WTC11 (cell line): ENCODE measurements around the gene INPP4B. TPM values are rescaled to one million over a fixed set of nuclear protein-coding genes. Genes with fewer than 3 reads are reported as not detected.

Experiments
- ATAC-seq: fragments of 200-7000 bp; cut with Tn5 transposase; 2 replicates; pipeline ENCODE4 v1.10.0; 2021; ENCODE audit warnings: mild to moderate bottlenecking, moderate library complexity
- CTCF ChIA-PET: fragments of 300-600 bp; sonication (Branson Sonifier 250); formaldehyde crosslinking; loops from one replicate; lab custom pipeline; 2021; ENCODE audit warnings: antibody characterized with exemption; lab: Charles Lee
- POLR2A ChIA-PET: fragments of 350-600 bp; sonication (Branson Sonifier 250); formaldehyde crosslinking; loops from one replicate; lab custom pipeline; 2021; ENCODE audit warnings: antibody characterized with exemption; lab: Charles Lee
- DNase-seq: peaks from one replicate; pipeline ENCODE4 v3.0.0; 2021; ENCODE audit warnings: low spot score
- H3K27ac Mint-ChIP-seq: 2 replicates; pipeline ENCODE4 v1.8.0; 2021; ENCODE audit warnings: mixed read lengths
- H3K27me3 Mint-ChIP-seq: 2 replicates; pipeline ENCODE4 v1.8.0; 2021; ENCODE audit warnings: low read depth, mild to moderate bottlenecking, moderate library complexity, mixed read lengths
- H3K36me3 Mint-ChIP-seq: 2 replicates; pipeline ENCODE4 v1.8.0; 2021; ENCODE audit warnings: mixed read lengths
- H3K4me1 Mint-ChIP-seq: 2 replicates; pipeline ENCODE4 v1.8.0; 2022; ENCODE audit warnings: mixed read lengths
- H3K4me3 Mint-ChIP-seq: 2 replicates; pipeline ENCODE4 v1.8.0; 2021; ENCODE audit warnings: mild to moderate bottlenecking, moderate library complexity, mixed read lengths
- H3K9me3 Mint-ChIP-seq: 2 replicates; pipeline ENCODE4 v1.8.0; 2021; ENCODE audit warnings: mixed read lengths
- ATF2 ChIP-seq: sonication (generic); formaldehyde crosslinking; IDR thresholded peaks from 2 replicates; pipeline ENCODE4 v1.8.1; 2022; ENCODE audit warnings: low read depth, missing genetic modification reagents, borderline replicate concordance
- CBFB ChIP-seq: sonication (generic); formaldehyde crosslinking; IDR thresholded peaks from 2 replicates; pipeline ENCODE4 v1.8.1; 2022; ENCODE audit warnings: mild to moderate bottlenecking, low read depth, missing genetic modification reagents
- CREM ChIP-seq: sonication (generic); formaldehyde crosslinking; IDR thresholded peaks from 2 replicates; pipeline ENCODE4 v1.8.1; 2022; ENCODE audit warnings: mild to moderate bottlenecking, missing genetic modification reagents, moderate library complexity
- CTCF ChIP-seq: fragments of 200-600 bp; IDR thresholded peaks from 2 replicates; pipeline ENCODE4 v1.8.0; 2022; ENCODE audit warnings: antibody characterized with exemption
- FOXK1 ChIP-seq: sonication (generic); formaldehyde crosslinking; IDR thresholded peaks from 2 replicates; pipeline ENCODE4 v1.8.0; 2022; ENCODE audit warnings: mild to moderate bottlenecking, moderate library complexity, missing genetic modification reagents
- FOXP4 ChIP-seq: sonication (generic); formaldehyde crosslinking; IDR thresholded peaks from 2 replicates; pipeline ENCODE4 v1.8.0; 2022; ENCODE audit warnings: mild to moderate bottlenecking, missing genetic modification reagents
- IRF2 ChIP-seq: sonication (generic); formaldehyde crosslinking; IDR thresholded peaks from 2 replicates; pipeline ENCODE4 v1.8.0; 2022; ENCODE audit warnings: low read depth, missing genetic modification reagents, borderline replicate concordance
- NFYB ChIP-seq: sonication (generic); formaldehyde crosslinking; conservative IDR thresholded peaks from 2 replicates; pipeline ENCODE4 v1.8.0; 2022; ENCODE audit warnings: low read depth, missing genetic modification reagents
- NR1H2 ChIP-seq: sonication (generic); formaldehyde crosslinking; IDR thresholded peaks from 2 replicates; pipeline ENCODE4 v1.9.0; 2021; ENCODE audit warnings: mild to moderate bottlenecking, moderate library complexity, missing genetic modification reagents
- NR2C2 ChIP-seq: sonication (generic); formaldehyde crosslinking; IDR thresholded peaks from 2 replicates; pipeline ENCODE4 v1.8.0; 2022; ENCODE audit warnings: mild to moderate bottlenecking, missing genetic modification reagents
- OVOL2 ChIP-seq: fragments of 250-450 bp; sonication (Bioruptor Pico); IDR thresholded peaks from 2 replicates; pipeline ENCODE4 v1.9.0; 2021; ENCODE audit warnings: mild to moderate bottlenecking, borderline replicate concordance
- TEAD4 ChIP-seq: sonication (generic); formaldehyde crosslinking; IDR thresholded peaks from 2 replicates; pipeline ENCODE4 v1.8.0; 2022; ENCODE audit warnings: mild to moderate bottlenecking, missing genetic modification reagents
- ZBTB21 ChIP-seq: sonication (generic); formaldehyde crosslinking; IDR thresholded peaks from 2 replicates; pipeline ENCODE4 v1.8.1; 2023; ENCODE audit warnings: mild to moderate bottlenecking, missing genetic modification reagents, borderline replicate concordance
- ZMAT4 ChIP-seq: fragments of 250-450 bp; sonication (Bioruptor Pico); IDR thresholded peaks from 2 replicates; pipeline ENCODE4 v1.9.0; 2021; ENCODE audit warnings: mild to moderate bottlenecking
- ZNF121 ChIP-seq: sonication (generic); formaldehyde crosslinking; IDR thresholded peaks from 2 replicates; pipeline ENCODE4 v1.8.0; 2023; ENCODE audit warnings: missing genetic modification reagents
- total RNA-seq: library from RNA; stranded (reverse); gene quantifications from 3 replicates; pipeline ENCODE4 v1.2.3, GENCODE V29; 2021
- TF ChIP-seq, protein P1 (sequence below): sonication (generic); formaldehyde crosslinking; IDR thresholded peaks from 2 replicates; pipeline ENCODE4 v1.8.1; 2023; ENCODE audit warnings: mild to moderate bottlenecking, missing genetic modification reagents
- TF ChIP-seq, protein P2 (sequence below): sonication (generic); formaldehyde crosslinking; IDR thresholded peaks from 2 replicates; pipeline ENCODE4 v1.8.0; 2023; ENCODE audit warnings: mild to moderate bottlenecking, missing genetic modification reagents

The INPP4B gene
- total RNA-seq, 1 experiment from 2014 or later: 0.92 TPM

DNA sequence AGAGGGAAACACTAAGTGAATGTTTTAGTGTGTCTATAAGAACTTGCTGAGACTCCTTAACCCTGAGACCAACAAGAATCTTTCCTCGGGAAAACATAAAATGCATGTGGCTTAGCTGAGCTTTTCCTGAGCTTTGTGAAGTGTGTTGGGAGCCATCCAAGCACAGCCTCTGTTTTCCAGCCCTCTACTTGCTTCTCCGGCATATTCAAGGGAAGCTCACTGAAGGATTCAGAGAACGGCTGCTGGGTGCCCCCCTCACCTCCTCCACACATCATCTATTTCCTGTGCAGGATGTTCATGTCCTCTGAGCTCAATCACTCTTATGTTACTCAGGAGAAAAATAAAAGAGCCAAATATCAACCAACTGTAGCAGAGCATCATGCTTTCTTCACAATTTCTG lies 717.6 kb downstream of the INPP4B start:
- Mint-ChIP-seq H3K27me3 (no peaks in the 10 kb centered on the region), H3K4me3 (no peak overlapping the region), H3K36me3 (no peaks in the 10 kb centered on the region), H3K9me3 (no peaks in the 10 kb centered on the region), H3K27ac (no peak overlapping the region), H3K4me1 (peaks cover 3% of the 10 kb centered on the region; the same call in 1 of the 2 replicates)
- no peak for TF ChIP-seq CBFB (CRISPR knock-in tag)
- TF ChIP-seq NR1H2 (CRISPR knock-in tag): no peak
- TF ChIP-seq TEAD4 (CRISPR knock-in tag): no peak
- TF ChIP-seq ZMAT4 (CRISPR knock-in tag): no peak
- TF ChIP-seq ZBTB21: no peak
- no peak for TF ChIP-seq NR2C2 (CRISPR knock-in tag)
- TF ChIP-seq, protein P1, sequence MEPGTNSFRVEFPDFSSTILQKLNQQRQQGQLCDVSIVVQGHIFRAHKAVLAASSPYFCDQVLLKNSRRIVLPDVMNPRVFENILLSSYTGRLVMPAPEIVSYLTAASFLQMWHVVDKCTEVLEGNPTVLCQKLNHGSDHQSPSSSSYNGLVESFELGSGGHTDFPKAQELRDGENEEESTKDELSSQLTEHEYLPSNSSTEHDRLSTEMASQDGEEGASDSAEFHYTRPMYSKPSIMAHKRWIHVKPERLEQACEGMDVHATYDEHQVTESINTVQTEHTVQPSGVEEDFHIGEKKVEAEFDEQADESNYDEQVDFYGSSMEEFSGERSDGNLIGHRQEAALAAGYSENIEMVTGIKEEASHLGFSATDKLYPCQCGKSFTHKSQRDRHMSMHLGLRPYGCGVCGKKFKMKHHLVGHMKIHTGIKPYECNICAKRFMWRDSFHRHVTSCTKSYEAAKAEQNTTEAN: no peak
- no peak for TF ChIP-seq FOXP4 (CRISPR knock-in tag)
- no peak for TF ChIP-seq CREM
- no peak for TF ChIP-seq ATF2 (CRISPR knock-in tag)
- DNase-seq (no peak), ATAC-seq (no peak; the same call in 1 of the 2 replicates)
- ChIA-PET POLR2A (no interaction called here), CTCF (interaction anchor here (1.4 kb wide), 1 partner anchor 592 kb away, joined by 3 read pairs; no protein-coding TSS in a partner anchor)

DNA sequence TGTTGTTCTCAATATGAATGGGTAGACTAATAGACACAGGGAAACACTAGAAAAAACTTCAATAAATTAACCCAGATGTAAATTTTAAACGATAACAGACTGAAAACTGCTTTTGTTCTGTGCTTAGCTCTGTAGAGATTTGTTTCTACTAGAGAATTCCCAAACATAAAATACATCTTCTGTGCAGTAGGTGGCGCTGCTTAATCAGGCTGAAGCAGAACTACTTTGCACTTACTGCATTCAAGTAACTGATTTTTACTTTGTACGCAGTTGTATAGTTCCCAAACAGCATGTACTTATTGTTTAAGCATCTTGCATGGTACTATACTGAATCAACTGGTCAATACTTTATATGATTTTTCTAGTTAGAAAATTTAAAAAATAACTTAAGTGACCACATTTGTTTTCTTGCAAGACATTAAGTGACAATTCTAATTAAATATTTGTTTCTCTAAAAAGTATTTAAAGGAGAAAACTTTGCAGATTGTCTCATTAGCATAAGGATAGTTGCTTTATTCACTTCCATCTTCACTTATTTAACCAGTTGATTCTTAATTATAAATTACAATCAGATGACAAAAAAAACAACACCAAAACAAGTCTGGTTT lies 719.1 kb downstream of the INPP4B start:
- Mint-ChIP-seq H3K4me1 (peaks cover 8% of the 10 kb centered on the region), H3K27me3 (no peaks in the 10 kb centered on the region), H3K4me3 (no peak overlapping the region), H3K9me3 (no peaks in the 10 kb centered on the region), H3K27ac (no peak overlapping the region), H3K36me3 (no peaks in the 10 kb centered on the region)
- TF ChIP-seq CBFB (CRISPR knock-in tag) (no peak), CTCF (peak; percentile 82)
- DNase-seq (peak; percentile 38), ATAC-seq (peak; percentile 65)
- CTCF ChIA-PET: interaction anchor here (0.6 to 1.0 kb wide), 7 partner anchors 20 to 721 kb away, joined by 3 to 6 read pairs (median 4); no protein-coding TSS in a partner anchor
- POLR2A ChIA-PET: no interaction called here

- DNase-seq: no peak
- ChIA-PET POLR2A (no interaction called here), CTCF (no interaction called here)
- H3K27ac Mint-ChIP-seq: no peak overlapping the region
- no peaks in the 10 kb centered on the region for H3K27me3 Mint-ChIP-seq
- H3K4me1 Mint-ChIP-seq: peaks cover 9% of the 10 kb centered on the region
- ATAC-seq: no peak
- H3K4me3 Mint-ChIP-seq: no peak overlapping the region
- H3K9me3 Mint-ChIP-seq: no peaks in the 10 kb centered on the region
- H3K36me3 Mint-ChIP-seq: no peaks in the 10 kb centered on the region
- TF ChIP-seq OVOL2 (CRISPR knock-in tag) (no peak), ZNF121 (CRISPR knock-in tag) (no peak), CTCF (no peak), IRF2 (CRISPR knock-in tag) (no peak), NFYB (CRISPR knock-in tag) (no peak), FOXK1 (CRISPR knock-in tag) (no peak)
- TF ChIP-seq, protein P1: no peak
- TF ChIP-seq, protein P2, sequence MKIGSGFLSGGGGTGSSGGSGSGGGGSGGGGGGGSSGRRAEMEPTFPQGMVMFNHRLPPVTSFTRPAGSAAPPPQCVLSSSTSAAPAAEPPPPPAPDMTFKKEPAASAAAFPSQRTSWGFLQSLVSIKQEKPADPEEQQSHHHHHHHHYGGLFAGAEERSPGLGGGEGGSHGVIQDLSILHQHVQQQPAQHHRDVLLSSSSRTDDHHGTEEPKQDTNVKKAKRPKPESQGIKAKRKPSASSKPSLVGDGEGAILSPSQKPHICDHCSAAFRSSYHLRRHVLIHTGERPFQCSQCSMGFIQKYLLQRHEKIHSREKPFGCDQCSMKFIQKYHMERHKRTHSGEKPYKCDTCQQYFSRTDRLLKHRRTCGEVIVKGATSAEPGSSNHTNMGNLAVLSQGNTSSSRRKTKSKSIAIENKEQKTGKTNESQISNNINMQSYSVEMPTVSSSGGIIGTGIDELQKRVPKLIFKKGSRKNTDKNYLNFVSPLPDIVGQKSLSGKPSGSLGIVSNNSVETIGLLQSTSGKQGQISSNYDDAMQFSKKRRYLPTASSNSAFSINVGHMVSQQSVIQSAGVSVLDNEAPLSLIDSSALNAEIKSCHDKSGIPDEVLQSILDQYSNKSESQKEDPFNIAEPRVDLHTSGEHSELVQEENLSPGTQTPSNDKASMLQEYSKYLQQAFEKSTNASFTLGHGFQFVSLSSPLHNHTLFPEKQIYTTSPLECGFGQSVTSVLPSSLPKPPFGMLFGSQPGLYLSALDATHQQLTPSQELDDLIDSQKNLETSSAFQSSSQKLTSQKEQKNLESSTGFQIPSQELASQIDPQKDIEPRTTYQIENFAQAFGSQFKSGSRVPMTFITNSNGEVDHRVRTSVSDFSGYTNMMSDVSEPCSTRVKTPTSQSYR (CRISPR knock-in tag): no peak
These were observed 721.2 kb downstream of the INPP4B start for GRCh38 chr4:142124874-142125273.
